Stomach (tissue), 4 donors: ENCODE measurements around the gene FGD2.

ENCODE experiments used
- EP300 ChIP-seq: sonication (generic); formaldehyde crosslinking; IDR thresholded peaks from one replicate; pipeline ENCODE4 v1.6.1; 2017; ENCODE audit warnings: antibody characterized with exemption
- POLR2A ChIP-seq, 4 donors: fragments of 450-650 bp; IDR thresholded peaks; one replicate each; pipeline ENCODE4 v1.6.1; 2016; ENCODE audit warnings: antibody characterized with exemption in 4 of 4, control low read depth in 2 of 4, mild to moderate bottlenecking in 1 of 4, moderate library complexity in 1 of 4
- POLR2AphosphoS5 ChIP-seq, 3 donors: sonication (generic); formaldehyde crosslinking; IDR thresholded peaks; one replicate each; pipeline ENCODE4 v1.6.1; 2016; ENCODE audit warnings: antibody characterized with exemption in 3 of 3
- TF ChIP-seq, protein P1 (sequence below), 7 experiments: fragments of 450-650 bp in 4 of 7; fragments of 200-600 bp in 3 of 7; sonication (generic) in 3 of 7; IDR thresholded peaks; one replicate each; pipeline ENCODE4 v1.5.1; 2016 to 2019; ENCODE audit warnings: antibody characterized with exemption in 7 of 7, control low read depth in 2 of 7, mild to moderate bottlenecking in 1 of 7

DNA sequence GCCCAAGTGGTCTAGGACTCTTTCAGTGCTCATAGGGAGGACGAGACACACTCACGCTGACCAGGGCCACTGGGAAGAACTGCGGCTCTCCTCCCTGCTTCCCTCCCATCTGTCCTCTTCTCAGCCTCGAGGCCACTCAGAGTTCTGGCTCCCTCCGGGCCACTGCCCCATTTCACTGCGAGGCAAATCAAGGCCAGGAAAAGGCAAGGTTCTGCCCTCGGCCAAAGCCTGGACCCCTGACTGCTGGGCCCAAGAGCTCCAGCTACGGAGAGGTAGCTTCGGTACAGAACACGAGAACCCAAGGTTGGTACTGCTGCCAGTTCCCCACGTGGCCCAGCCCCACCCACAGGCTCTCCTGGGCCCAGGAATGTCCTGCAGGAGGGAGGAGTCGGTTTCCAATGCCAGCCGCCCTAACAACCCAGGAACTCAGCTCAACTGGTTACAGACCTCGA is 36.2 kb upstream of the FGD2 start:
- TF ChIP-seq, protein P1, sequence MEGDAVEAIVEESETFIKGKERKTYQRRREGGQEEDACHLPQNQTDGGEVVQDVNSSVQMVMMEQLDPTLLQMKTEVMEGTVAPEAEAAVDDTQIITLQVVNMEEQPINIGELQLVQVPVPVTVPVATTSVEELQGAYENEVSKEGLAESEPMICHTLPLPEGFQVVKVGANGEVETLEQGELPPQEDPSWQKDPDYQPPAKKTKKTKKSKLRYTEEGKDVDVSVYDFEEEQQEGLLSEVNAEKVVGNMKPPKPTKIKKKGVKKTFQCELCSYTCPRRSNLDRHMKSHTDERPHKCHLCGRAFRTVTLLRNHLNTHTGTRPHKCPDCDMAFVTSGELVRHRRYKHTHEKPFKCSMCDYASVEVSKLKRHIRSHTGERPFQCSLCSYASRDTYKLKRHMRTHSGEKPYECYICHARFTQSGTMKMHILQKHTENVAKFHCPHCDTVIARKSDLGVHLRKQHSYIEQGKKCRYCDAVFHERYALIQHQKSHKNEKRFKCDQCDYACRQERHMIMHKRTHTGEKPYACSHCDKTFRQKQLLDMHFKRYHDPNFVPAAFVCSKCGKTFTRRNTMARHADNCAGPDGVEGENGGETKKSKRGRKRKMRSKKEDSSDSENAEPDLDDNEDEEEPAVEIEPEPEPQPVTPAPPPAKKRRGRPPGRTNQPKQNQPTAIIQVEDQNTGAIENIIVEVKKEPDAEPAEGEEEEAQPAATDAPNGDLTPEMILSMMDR (IDR thresholded peaks at IDR 0.05): no peak
- TF ChIP-seq POLR2A (IDR thresholded peaks at IDR 0.05) (no peak), EP300 (no peak), POLR2AphosphoS5 (IDR thresholded peaks at IDR 0.05) (no peak)
